Smooth muscle cell (in vitro differentiated cells): ENCODE measurements around the gene TPP2. TPM values are rescaled to one million over a fixed set of nuclear protein-coding genes. Genes with fewer than 3 reads are reported as not detected.

Experiments used
- DNase-seq: peaks from one replicate; lab custom pipeline; 2025; ENCODE audit not compliant: unreplicated experiment; lab: John Stamatoyannopoulos, UW
- H2AFZ ChIP-seq: fragments of 200-600 bp; sonication (generic); 2 replicates; pipeline ENCODE4 v1.6.0; 2016; ENCODE audit warnings: antibody characterized with exemption, low read depth, mild to moderate bottlenecking
- H3F3A ChIP-seq: fragments of 200-600 bp; sonication (generic); 2 replicates; pipeline ENCODE4 v1.6.0; 2017; ENCODE audit warnings: antibody characterized with exemption, low read depth
- H3K27ac ChIP-seq: fragments of 200-600 bp; sonication (generic); 2 replicates; pipeline ENCODE4 v1.5.1; 2016; ENCODE audit warnings: low read depth, mild to moderate bottlenecking
- H3K27me3 ChIP-seq: fragments of 200-600 bp; sonication (generic); 2 replicates; pipeline ENCODE4 v1.6.1; 2016; ENCODE audit warnings: low read depth, mild to moderate bottlenecking
- H3K36me3 ChIP-seq: fragments of 200-600 bp; sonication (generic); 2 replicates; pipeline ENCODE4 v1.5.1; 2016; ENCODE audit warnings: low read depth
- H3K4me1 ChIP-seq: fragments of 200-600 bp; sonication (generic); 2 replicates; pipeline ENCODE4 v1.5.1; 2016; ENCODE audit warnings: low read depth
- H3K4me2 ChIP-seq: fragments of 200-600 bp; sonication (generic); 2 replicates; pipeline ENCODE4 v1.6.0; 2016; ENCODE audit warnings: mild to moderate bottlenecking
- H3K4me3 ChIP-seq: fragments of 200-600 bp; sonication (generic); 2 replicates; pipeline ENCODE4 v1.5.1; 2016; ENCODE audit warnings: mild to moderate bottlenecking
- H3K79me2 ChIP-seq: fragments of 200-600 bp; sonication (generic); 2 replicates; pipeline ENCODE4 v1.6.0; 2016; ENCODE audit warnings: low read depth, mild to moderate bottlenecking
- H3K9ac ChIP-seq: fragments of 200-600 bp; sonication (generic); 2 replicates; pipeline ENCODE4 v1.6.0; 2016; ENCODE audit warnings: low read depth
- H3K9me3 ChIP-seq: fragments of 200-600 bp; sonication (generic); replicated peaks from 2 replicates; pipeline ENCODE4 v1.5.1; 2016; ENCODE audit warnings: low read depth
- H4K20me1 ChIP-seq: fragments of 200-600 bp; sonication (generic); 2 replicates; pipeline ENCODE4 v1.6.0; 2016; ENCODE audit warnings: low read depth
- WGBS: methylation state at CpG from one replicate; pipeline ENCODE4 v1.1.7; 2016; ENCODE audit warnings: low lambda C conversion rate; 5-methylcytosine and 5-hydroxymethylcytosine counted together
- polyA plus RNA-seq: library from polyadenylated mRNA; unstranded; fragments of >200 nt; fragmentation: Nextera tagmentation; extraction: Ambion mirVana; gene quantifications from 2 replicates; pipeline ENCODE4 v1.2.1, GENCODE V29; 2016
- total RNA-seq: library from RNA; depleted of rRNA; stranded (reverse); fragments of >200 nt; gene quantifications from 2 replicates; pipeline ENCODE4 v1.2.3, GENCODE V29; 2014
- TF ChIP-seq, protein P1 (sequence below): fragments of 200-600 bp; sonication (generic); IDR thresholded peaks from 2 replicates; pipeline ENCODE4 v1.5.1; 2017; ENCODE audit warnings: borderline replicate concordance, mild to moderate bottlenecking, antibody characterized with exemption; ENCODE audit not compliant: insufficient read depth, poor library complexity, severe bottlenecking

Gene TPP2
- total and polyA plus RNA-seq, 2 experiments from 2014 or later = 13.0 to 38.7 TPM

DNA sequence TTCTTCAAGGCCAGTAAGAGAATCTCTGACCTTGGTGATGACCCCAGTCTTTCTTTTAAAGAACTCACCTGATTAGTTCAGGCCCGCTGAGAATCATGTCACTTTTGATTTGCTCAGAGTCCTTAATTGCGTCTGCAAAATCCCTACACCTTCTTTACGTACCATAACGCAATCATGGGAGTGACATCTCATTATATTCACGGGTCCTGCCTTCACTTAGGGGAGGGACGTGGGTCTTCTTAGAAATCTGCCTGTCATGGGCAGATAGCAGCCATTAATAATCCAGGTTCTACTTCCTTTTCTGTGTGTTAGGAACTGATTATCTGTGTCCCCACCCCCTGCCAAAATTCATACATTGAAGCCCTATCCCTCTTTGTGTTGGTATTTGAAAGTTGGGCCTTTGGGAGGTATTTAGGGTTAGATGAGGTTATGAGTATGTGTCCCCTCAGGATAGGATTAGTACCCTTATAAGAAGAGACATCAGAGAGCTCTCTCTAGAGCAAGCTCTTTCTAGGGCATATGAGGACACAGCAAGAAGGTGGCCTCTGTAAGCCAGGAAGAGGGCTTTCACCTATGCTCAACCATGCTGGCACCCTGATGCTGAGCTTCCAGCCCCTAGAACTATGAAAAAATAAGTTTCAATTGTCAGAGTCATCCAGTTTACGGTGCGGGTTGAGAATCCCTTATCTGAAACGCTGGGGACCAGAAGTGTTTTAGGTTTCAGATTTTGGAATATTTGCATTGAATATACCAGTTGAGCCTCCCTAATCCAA lies 9.9 kb downstream of the TPP2 start:
- H3K36me3 ChIP-seq = peaks cover 7% of the 10 kb centered on the region
- peaks cover 77% of the 10 kb centered on the region for H4K20me1 ChIP-seq

DNA sequence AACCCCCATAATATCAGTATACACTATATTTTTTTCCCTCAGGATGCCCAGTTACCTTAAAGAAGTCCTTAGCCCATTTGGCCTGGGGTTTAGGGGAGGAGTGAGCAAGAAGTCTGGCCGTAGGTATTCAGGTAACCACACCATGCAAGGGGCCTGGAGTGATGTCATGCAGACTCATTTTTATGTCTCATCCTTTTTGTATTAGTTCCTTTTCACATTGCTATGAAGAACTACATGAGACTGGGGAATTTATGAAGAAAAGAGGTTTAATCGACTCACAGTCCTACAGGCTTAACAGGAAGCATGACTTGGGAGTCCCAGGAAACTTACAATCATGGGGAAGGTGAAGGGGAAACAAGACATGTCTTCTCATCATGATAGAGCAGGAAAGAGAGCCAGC lies 12.2 kb downstream of the TPP2 start:
- TF ChIP-seq, protein P1, sequence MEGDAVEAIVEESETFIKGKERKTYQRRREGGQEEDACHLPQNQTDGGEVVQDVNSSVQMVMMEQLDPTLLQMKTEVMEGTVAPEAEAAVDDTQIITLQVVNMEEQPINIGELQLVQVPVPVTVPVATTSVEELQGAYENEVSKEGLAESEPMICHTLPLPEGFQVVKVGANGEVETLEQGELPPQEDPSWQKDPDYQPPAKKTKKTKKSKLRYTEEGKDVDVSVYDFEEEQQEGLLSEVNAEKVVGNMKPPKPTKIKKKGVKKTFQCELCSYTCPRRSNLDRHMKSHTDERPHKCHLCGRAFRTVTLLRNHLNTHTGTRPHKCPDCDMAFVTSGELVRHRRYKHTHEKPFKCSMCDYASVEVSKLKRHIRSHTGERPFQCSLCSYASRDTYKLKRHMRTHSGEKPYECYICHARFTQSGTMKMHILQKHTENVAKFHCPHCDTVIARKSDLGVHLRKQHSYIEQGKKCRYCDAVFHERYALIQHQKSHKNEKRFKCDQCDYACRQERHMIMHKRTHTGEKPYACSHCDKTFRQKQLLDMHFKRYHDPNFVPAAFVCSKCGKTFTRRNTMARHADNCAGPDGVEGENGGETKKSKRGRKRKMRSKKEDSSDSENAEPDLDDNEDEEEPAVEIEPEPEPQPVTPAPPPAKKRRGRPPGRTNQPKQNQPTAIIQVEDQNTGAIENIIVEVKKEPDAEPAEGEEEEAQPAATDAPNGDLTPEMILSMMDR = no peak
- Histone ChIP-seq H3K79me2 (peaks cover 64% of the 10 kb centered on the region), H2AFZ (no peak overlapping the region), H3F3A (no peaks in the 10 kb centered on the region), H3K27me3 (no peaks in the 10 kb centered on the region), H3K27ac (no peak overlapping the region), H3K4me3 (no peak overlapping the region), H3K36me3 (peaks cover 7% of the 10 kb centered on the region), H3K9me3 (no peaks in the 10 kb centered on the region), H4K20me1 (peaks cover 75% of the 10 kb centered on the region), H3K9ac (no peak overlapping the region), H3K4me1 (no peaks in the 10 kb centered on the region), H3K4me2 (no peak overlapping the region)
- 87% methylated on average over 2 of the region's 2 CpGs for WGBS
- DNase-seq = no peak

More for the DNA sequence above, 9.9 kb downstream of the TPP2 start:
- H3K27me3 ChIP-seq = no peaks in the 10 kb centered on the region
- no peak for DNase-seq
- no peak overlapping the region for H3K27ac ChIP-seq
- 93% methylated on average over 9 of the region's 9 CpGs for WGBS
- H3F3A ChIP-seq = no peaks in the 10 kb centered on the region
- no peaks in the 10 kb centered on the region for H3K4me1 ChIP-seq
- no peak overlapping the region for H3K4me3 ChIP-seq
- TF ChIP-seq, protein P1 = no peak
- H3K4me2 ChIP-seq = no peak overlapping the region
- no peak overlapping the region for H3K9ac ChIP-seq
- H3K9me3 ChIP-seq = no peaks in the 10 kb centered on the region
- H2AFZ ChIP-seq = no peak overlapping the region
- peaks cover 75% of the 10 kb centered on the region for H3K79me2 ChIP-seq

- Histone ChIP-seq H2AFZ (no peak overlapping the region), H3K36me3 (peaks cover 6% of the 10 kb centered on the region), H3K27ac (no peak overlapping the region), H4K20me1 (peaks cover 71% of the 10 kb centered on the region), H3K9me3 (no peaks in the 10 kb centered on the region), H3K4me3 (no peak overlapping the region), H3K27me3 (no peaks in the 10 kb centered on the region), H3K9ac (no peak overlapping the region), H3K4me1 (no peaks in the 10 kb centered on the region), H3K4me2 (no peak overlapping the region), H3F3A (no peaks in the 10 kb centered on the region), H3K79me2 (peaks cover 59% of the 10 kb centered on the region)
- WGBS = 97% methylated on average over 4 of the region's 4 CpGs
- DNase-seq = no peak
- TF ChIP-seq, protein P1 = no peak
Observed at GRCh38 chr13:102609696-102610095, 12.9 kb downstream of the TPP2 start.
